ENCODE data around the gene KCTD7. TPM values are rescaled to one million over a fixed set of nuclear protein-coding genes. Genes with fewer than 3 reads are reported as not detected.

The KCTD7 gene
- total and polyA plus RNA-seq, 2 of the 13 experiments (the other 11 are each of a cell fraction or from before 2014, with no cell fraction given) = 7.3 to 13.5 TPM

GRCh38 chr7:66591799-66592596 lies 36.7 kb upstream of the KCTD7 start (continued):
- TF ChIP-seq ZNF782 (CRISPR knock-in tag; IDR thresholded peaks at IDR 0.05; ENCODE audit: borderline replicate concordance) (0 out of 2 replicates have a peak, but pooled peaks have one; percentile 31), ZNF770 (CRISPR knock-in tag; IDR thresholded peaks at IDR 0.05) (peak; percentile 95), MYC (CRISPR knock-in tag; IDR thresholded peaks at IDR 0.05; ENCODE audit: borderline replicate concordance) (peak; percentile 79; the same call in 1 of the 2 replicates), ARID2 (CRISPR knock-in tag; IDR thresholded peaks at IDR 0.05; ENCODE audit: borderline replicate concordance) (no peak), ZMYM2 (CRISPR knock-in tag; IDR thresholded peaks at IDR 0.05) (0 out of 2 replicates have a peak, but pooled peaks have one; percentile 30), ZNF674 (CRISPR knock-in tag; IDR thresholded peaks at IDR 0.05; ENCODE audit: low read depth) (0 out of 2 replicates have a peak, but pooled peaks have one; percentile 42), ELF3 (CRISPR knock-in tag; IDR thresholded peaks at IDR 0.05) (peak; percentile 34; the same call in 1 of the 2 replicates), ZXDC (CRISPR knock-in tag; IDR thresholded peaks at IDR 0.05) (peak; percentile 2; the same call in 1 of the 2 replicates), SALL1 (CRISPR knock-in tag; IDR thresholded peaks at IDR 0.05) (peak; percentile 89), ZNF556 (CRISPR knock-in tag; IDR thresholded peaks at IDR 0.05; ENCODE audit: borderline replicate concordance) (peak; percentile 86), U2AF2 (IDR thresholded peaks at IDR 0.05; ENCODE audit: low read depth, low read length) (no peak), KDM2A (CRISPR knock-in tag; IDR thresholded peaks at IDR 0.05; ENCODE audit: borderline replicate concordance, low read depth) (peak; percentile 89)
- TF ChIP-seq, protein P1, sequence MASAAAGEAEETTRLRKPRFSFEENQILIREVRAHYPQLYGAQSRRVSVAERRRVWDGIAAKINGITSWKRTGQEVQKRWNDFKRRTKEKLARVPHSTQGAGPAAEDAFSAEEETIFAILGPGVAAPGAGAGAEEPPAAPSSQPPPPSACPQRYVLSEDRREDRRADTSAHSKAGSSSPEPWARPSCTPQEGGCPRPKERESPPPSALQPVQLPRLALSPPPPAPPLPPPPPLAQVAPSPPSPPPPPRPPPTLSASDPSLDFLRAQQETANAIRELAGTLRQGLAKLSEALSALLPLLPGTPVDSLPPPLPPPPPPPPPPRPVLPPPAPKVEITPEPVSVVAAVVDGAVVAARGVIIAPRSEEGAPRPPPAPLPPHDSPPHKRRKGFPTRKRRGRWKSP (CRISPR knock-in tag; IDR thresholded peaks at IDR 0.05) = peak; percentile 71; the same call in 1 of the 2 replicates
- TF ChIP-seq, protein P2, sequence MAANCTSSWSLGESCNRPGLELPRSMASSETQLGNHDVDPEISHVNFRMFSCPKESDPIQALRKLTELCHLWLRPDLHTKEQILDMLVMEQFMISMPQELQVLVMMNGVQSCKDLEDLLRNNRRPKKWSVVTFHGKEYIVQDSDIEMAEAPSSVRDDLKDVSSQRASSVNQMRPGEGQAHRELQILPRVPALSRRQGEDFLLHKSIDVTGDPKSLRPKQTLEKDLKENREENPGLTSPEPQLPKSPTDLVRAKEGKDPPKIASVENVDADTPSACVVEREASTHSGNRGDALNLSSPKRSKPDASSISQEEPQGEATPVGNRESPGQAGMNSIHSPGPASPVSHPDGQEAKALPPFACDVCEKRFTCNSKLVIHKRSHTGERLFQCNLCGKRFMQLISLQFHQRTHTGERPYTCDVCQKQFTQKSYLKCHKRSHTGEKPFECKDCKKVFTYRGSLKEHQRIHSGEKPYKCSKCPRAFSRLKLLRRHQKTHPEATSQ (CRISPR knock-in tag; IDR thresholded peaks at IDR 0.05; ENCODE audit: borderline replicate concordance) = 0 out of 2 replicates have a peak, but pooled peaks have one; percentile 18
- TF ChIP-seq, protein P3, sequence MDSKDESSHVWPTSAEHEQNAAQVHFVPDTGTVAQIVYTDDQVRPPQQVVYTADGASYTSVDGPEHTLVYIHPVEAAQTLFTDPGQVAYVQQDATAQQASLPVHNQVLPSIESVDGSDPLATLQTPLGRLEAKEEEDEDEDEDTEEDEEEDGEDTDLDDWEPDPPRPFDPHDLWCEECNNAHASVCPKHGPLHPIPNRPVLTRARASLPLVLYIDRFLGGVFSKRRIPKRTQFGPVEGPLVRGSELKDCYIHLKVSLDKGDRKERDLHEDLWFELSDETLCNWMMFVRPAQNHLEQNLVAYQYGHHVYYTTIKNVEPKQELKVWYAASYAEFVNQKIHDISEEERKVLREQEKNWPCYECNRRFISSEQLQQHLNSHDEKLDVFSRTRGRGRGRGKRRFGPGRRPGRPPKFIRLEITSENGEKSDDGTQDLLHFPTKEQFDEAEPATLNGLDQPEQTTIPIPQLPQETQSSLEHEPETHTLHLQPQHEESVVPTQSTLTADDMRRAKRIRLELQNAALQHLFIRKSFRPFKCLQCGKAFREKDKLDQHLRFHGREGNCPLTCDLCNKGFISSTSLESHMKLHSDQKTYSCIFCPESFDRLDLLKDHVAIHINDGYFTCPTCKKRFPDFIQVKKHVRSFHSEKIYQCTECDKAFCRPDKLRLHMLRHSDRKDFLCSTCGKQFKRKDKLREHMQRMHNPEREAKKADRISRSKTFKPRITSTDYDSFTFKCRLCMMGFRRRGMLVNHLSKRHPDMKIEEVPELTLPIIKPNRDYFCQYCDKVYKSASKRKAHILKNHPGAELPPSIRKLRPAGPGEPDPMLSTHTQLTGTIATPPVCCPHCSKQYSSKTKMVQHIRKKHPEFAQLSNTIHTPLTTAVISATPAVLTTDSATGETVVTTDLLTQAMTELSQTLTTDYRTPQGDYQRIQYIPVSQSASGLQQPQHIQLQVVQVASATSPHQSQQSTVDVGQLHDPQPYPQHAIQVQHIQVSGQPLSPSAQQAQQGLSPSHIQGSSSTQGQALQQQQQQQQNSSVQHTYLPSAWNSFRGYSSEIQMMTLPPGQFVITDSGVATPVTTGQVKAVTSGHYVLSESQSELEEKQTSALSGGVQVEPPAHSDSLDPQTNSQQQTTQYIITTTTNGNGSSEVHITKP (CRISPR knock-in tag; IDR thresholded peaks at IDR 0.05; ENCODE audit: low read depth) = no peak

Data from HepG2 (cell line).